Measurements from ENCODE around the gene RAB11FIP3. TPM values are rescaled to one million over a fixed set of nuclear protein-coding genes. Genes with fewer than 3 reads are reported as not detected.

RAB11FIP3 gene
- total and polyA plus RNA-seq, 10 of the 15 experiments (the other 5 are each of a cell fraction or from before 2014, with no cell fraction given) = 1.2 to 27.3 (median 7.7) TPM

DNA sequence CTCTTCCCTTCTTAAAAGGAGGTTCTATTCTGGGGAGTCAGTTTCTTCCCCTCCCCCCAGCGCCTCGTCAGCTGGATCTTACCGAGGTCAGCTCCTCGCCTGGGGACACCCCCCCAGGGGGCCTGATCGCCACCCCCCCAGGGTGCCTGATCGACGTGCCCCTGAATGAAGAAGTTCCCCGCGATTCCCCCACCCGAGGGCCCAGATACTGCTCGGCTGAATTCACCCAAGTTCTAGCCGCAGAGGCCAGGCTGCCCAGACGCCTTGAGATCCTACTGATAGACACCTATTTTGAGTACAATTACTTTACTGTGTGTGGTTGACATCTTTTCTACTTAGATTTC, 1.4 kb downstream of the RAB11FIP3 start:
- TF ChIP-seq ATF7 (IDR thresholded peaks at IDR 0.05; ENCODE audit: low read depth) = no peak
- TF ChIP-seq, protein P1, sequence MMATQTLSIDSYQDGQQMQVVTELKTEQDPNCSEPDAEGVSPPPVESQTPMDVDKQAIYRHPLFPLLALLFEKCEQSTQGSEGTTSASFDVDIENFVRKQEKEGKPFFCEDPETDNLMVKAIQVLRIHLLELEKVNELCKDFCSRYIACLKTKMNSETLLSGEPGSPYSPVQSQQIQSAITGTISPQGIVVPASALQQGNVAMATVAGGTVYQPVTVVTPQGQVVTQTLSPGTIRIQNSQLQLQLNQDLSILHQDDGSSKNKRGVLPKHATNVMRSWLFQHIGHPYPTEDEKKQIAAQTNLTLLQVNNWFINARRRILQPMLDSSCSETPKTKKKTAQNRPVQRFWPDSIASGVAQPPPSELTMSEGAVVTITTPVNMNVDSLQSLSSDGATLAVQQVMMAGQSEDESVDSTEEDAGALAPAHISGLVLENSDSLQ (IDR thresholded peaks at IDR 0.05) = 0 out of 2 replicates have a peak, but pooled peaks have one; percentile 14
- no peak for TF ChIP-seq MTA2 (IDR thresholded peaks at IDR 0.05; ENCODE audit: low read depth)
- intact Hi-C loops (cut with micrococcal nuclease; ENCODE audit: unreplicated experiment) = loop anchor here (1.0 kb wide), 1 partner anchor 23 kb away; no protein-coding TSS in a partner anchor
- Histone ChIP-seq H3K9me3 (replicated peaks; ENCODE audit: control insufficient read depth, insufficient read depth, low read length) (no peaks in the 10 kb centered on the region), H3K27ac (ENCODE audit: control insufficient read depth, insufficient read depth) (no peak overlapping the region), H3K9ac (ENCODE audit: control insufficient read depth, insufficient read depth, low read length) (peak overlapping the region; percentile 36), H3K79me2 (ENCODE audit: control insufficient read depth, insufficient read depth, low read length) (peaks cover 11% of the 10 kb centered on the region), H3K4me2 (ENCODE audit: control insufficient read depth, insufficient read depth) (peak overlapping the region; percentile 91), H3K36me3 (ENCODE audit: control insufficient read depth in 2 of 2, insufficient read depth in 2 of 2, low read length in 1 of 2) (no peaks in the 10 kb centered on the region), H2AFZ (ENCODE audit: control insufficient read depth, low read depth, low read length) (0 out of 2 replicates have a peak overlapping the region, but pooled peaks have one; percentile 24), H3K4me1 (ENCODE audit: control insufficient read depth, insufficient read depth, low read length) (peaks cover 15% of the 10 kb centered on the region), H3K27me3 (replicated peaks in 1 of 2; ENCODE audit: control insufficient read depth in 2 of 2, insufficient read depth in 2 of 2, low read length in 1 of 2) (peaks cover 0 to 3% of the 10 kb centered on the region in 2 experiments; a peak in 1 of 4 replicates), H4K20me1 (ENCODE audit: control insufficient read depth, insufficient read depth) (no peaks in the 10 kb centered on the region), H3K4me3 (peak overlapping the region; percentile 76)
- POLR2A ChIA-PET = interaction anchor here (0.7 to 1.1 kb wide), 2 partner anchors 15 to 99 kb away, joined by 3 to 4 read pairs; no protein-coding TSS in a partner anchor
- ATAC-seq (no peak), DNase-seq (ENCODE audit: low read depth, low spot score) (no peak), FAIRE-seq (no peak)
- RAD21 ChIA-PET (ENCODE audit: unreplicated experiment) = no interaction called here
- WGBS (ENCODE audit: insufficient coverage, insufficient replicate concordance, low lambda C conversion rate, missing lambda C conversion rate) = 2% methylated on average over 13 of the region's 13 CpGs
- SMC1A ChIA-PET (ENCODE audit: uncharacterized antibody, unreplicated experiment) = interaction anchor here (0.5 to 1.1 kb wide), 2 partner anchors 25 to 193 kb away, joined by 3 read pairs; partner anchors contain the start of gene DECR2
- no TSS peak for BruUV-seq (replicated peaks)
- CTCF ChIA-PET = interaction anchor here (0.6 kb wide), 1 partner anchor 19 kb away, joined by 3 read pairs; no protein-coding TSS in a partner anchor
- in situ Hi-C loops (cut with MboI) = no loop called here

DNA sequence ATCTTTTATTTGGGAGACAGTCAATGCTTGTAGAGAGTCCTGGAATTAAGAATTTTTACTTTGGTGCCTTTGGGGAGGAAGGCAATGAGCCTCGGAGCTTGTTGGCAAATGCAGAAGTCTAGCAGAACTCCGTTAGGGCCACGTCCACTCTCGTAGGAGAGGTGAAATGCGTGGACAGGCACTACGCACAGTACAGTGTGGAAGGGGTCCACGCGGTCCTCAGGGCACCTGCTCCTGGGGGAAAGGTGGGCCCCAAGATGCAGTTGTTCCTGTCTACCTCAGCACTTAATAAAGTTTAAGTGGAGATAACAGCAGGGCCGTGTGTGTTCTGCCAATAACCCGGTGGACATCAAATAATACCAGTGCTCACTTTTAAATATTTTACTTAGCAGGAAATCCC, 1.8 kb downstream of the RAB11FIP3 start:
- Histone ChIP-seq H3K27ac (ENCODE audit: control insufficient read depth, insufficient read depth) (no peak overlapping the region), H3K4me3 (peak overlapping the region; percentile 76), H3K4me2 (ENCODE audit: control insufficient read depth, insufficient read depth) (peak overlapping the region; percentile 91), H3K4me1 (ENCODE audit: control insufficient read depth, insufficient read depth, low read length) (peaks cover 15% of the 10 kb centered on the region), H3K79me2 (ENCODE audit: control insufficient read depth, insufficient read depth, low read length) (peaks cover 11% of the 10 kb centered on the region), H3K9ac (ENCODE audit: control insufficient read depth, insufficient read depth, low read length) (peak overlapping the region; percentile 36; the same call in 1 of the 2 replicates), H3K27me3 (replicated peaks in 1 of 2; ENCODE audit: control insufficient read depth in 2 of 2, insufficient read depth in 2 of 2, low read length in 1 of 2) (peaks cover 0 to 3% of the 10 kb centered on the region in 2 experiments; a peak in 1 of 4 replicates), H3K9me3 (replicated peaks; ENCODE audit: control insufficient read depth, insufficient read depth, low read length) (no peaks in the 10 kb centered on the region), H3K36me3 (ENCODE audit: control insufficient read depth in 2 of 2, insufficient read depth in 2 of 2, low read length in 1 of 2) (no peaks in the 10 kb centered on the region), H2AFZ (ENCODE audit: control insufficient read depth, low read depth, low read length) (no peak overlapping the region), H4K20me1 (ENCODE audit: control insufficient read depth, insufficient read depth) (no peaks in the 10 kb centered on the region)
- ATAC-seq (no peak), FAIRE-seq (no peak), DNase-seq (ENCODE audit: low read depth, low spot score) (no peak)
- POLR2A ChIA-PET = no interaction called here
- 66% methylated on average over 10 of the region's 10 CpGs for WGBS (ENCODE audit: insufficient coverage, insufficient replicate concordance, low lambda C conversion rate, missing lambda C conversion rate)
- CTCF ChIA-PET = interaction anchor here (0.6 kb wide), 1 partner anchor 19 kb away, joined by 3 read pairs; no protein-coding TSS in a partner anchor
- BruUV-seq (replicated peaks) = TSS peak; percentile 76
- intact Hi-C loops (cut with micrococcal nuclease; ENCODE audit: unreplicated experiment) (loop anchor here (1.0 kb wide), 1 partner anchor 23 kb away; no protein-coding TSS in a partner anchor), in situ Hi-C loops (cut with MboI) (no loop called here)
- RAD21 ChIA-PET (ENCODE audit: unreplicated experiment) = no interaction called here
- SMC1A ChIA-PET (ENCODE audit: uncharacterized antibody, unreplicated experiment) = interaction anchor here (0.5 to 1.1 kb wide), 2 partner anchors 26 to 194 kb away, joined by 3 read pairs; partner anchors contain the start of gene DECR2
- TF ChIP-seq EP300 (IDR thresholded peaks at IDR 0.05; ENCODE audit: borderline replicate concordance in 1 of 2, control insufficient read depth in 1 of 2, low read depth in 2 of 2, low read length in 2 of 2) (no peak), ZNF24 (IDR thresholded peaks at IDR 0.05) (no peak), RCOR1 (conservative IDR thresholded peaks at IDR 0.05; ENCODE audit: low read depth, low read length) (no peak), TARDBP (IDR thresholded peaks at IDR 0.05; ENCODE audit: borderline replicate concordance) (no peak), RBBP5 (conservative IDR thresholded peaks at IDR 0.05) (no peak), ETV6 (conservative IDR thresholded peaks at IDR 0.05 in 1 of 2, IDR thresholded peaks at IDR 0.05 in 1 of 2; ENCODE audit: borderline replicate concordance in 1 of 2, low read depth in 1 of 2) (no peak), SUZ12 (IDR thresholded peaks at IDR 0.05; ENCODE audit: unreplicated experiment) (no peak), SREBF2 (IDR thresholded peaks at IDR 0.05; ENCODE audit: low read length) (no peak), FOXM1 (IDR thresholded peaks at IDR 0.05; ENCODE audit: low read depth, low read length) (no peak), MTA3 (IDR thresholded peaks at IDR 0.05; ENCODE audit: borderline replicate concordance, low read length) (no peak)
- TF ChIP-seq, protein P2, sequence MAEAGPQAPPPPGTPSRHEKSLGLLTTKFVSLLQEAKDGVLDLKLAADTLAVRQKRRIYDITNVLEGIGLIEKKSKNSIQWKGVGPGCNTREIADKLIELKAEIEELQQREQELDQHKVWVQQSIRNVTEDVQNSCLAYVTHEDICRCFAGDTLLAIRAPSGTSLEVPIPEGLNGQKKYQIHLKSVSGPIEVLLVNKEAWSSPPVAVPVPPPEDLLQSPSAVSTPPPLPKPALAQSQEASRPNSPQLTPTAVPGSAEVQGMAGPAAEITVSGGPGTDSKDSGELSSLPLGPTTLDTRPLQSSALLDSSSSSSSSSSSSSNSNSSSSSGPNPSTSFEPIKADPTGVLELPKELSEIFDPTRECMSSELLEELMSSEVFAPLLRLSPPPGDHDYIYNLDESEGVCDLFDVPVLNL (IDR thresholded peaks at IDR 0.05; ENCODE audit: low read depth, low read length) = no peak
- TF ChIP-seq, protein P3, sequence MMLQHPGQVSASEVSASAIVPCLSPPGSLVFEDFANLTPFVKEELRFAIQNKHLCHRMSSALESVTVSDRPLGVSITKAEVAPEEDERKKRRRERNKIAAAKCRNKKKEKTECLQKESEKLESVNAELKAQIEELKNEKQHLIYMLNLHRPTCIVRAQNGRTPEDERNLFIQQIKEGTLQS (IDR thresholded peaks at IDR 0.05; ENCODE audit: borderline replicate concordance, extremely low read depth, low read depth, low read length) = no peak
